Measurements from ENCODE around the gene SUPT20HL1. TPM values are rescaled to one million over a fixed set of nuclear protein-coding genes. Genes with fewer than 3 reads are reported as not detected.

Gene SUPT20HL1
- total and polyA plus RNA-seq, 2 of the 4 experiments (the other 2 are of a cell fraction) = not detected

DNA sequence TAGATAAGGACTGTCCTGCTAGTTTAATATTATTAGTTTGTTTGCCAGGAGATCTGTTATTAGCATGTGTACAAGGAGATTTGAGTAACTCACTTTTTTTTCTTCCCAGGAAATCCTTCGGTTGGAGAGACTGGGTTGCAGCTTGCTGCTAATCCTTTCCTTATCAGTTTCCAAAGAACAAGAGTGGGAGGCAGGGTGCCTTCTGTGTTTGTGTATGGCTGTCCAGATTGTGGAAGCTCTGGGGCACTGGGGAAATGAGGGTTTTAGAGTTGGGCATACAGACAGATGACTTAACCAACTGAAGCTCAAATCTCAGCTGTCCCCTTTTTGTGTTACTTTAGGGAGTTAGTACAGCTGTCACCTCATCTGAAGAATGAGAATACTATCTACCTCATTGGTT lies 12.6 kb upstream of the SUPT20HL1 start:
- Histone ChIP-seq H4K5ac (ENCODE audit: low read depth, low read length) (no peak overlapping the region), H2AK5ac (ENCODE audit: low read depth, low read length) (no peak overlapping the region), H3K14ac (replicated peaks; ENCODE audit: low read depth, low read length) (no peak overlapping the region), H3K4me1 (ENCODE audit: control insufficient read depth, insufficient read depth, low read length) (no peaks in the 10 kb centered on the region), H3K9me1 (ENCODE audit: insufficient read depth, low read length) (no peaks in the 10 kb centered on the region), H2AFZ (replicated peaks; ENCODE audit: low read length, poor library complexity) (no peak overlapping the region), H2BK5ac (ENCODE audit: low read depth, low read length, poor library complexity, severe bottlenecking) (no peak overlapping the region), H3K23ac (ENCODE audit: low read depth, low read length) (no peak overlapping the region), H3K18ac (ENCODE audit: low read depth, low read length) (no peak overlapping the region), H2AK9ac (replicated peaks; ENCODE audit: low read depth, low read length, poor library complexity) (no peak overlapping the region), H2BK15ac (ENCODE audit: low read depth, low read length) (no peak overlapping the region), H4K91ac (ENCODE audit: insufficient read depth, low read depth, low read length) (no peak overlapping the region), H3K27me3 (ENCODE audit: control insufficient read depth, insufficient read depth, low read length) (peaks cover 3% of the 10 kb centered on the region; the same call in 1 of the 2 replicates), H3K4ac (ENCODE audit: low read depth, low read length) (no peak overlapping the region), H4K20me1 (ENCODE audit: insufficient read depth, low read length) (no peaks in the 10 kb centered on the region), H3K79me1 (ENCODE audit: low read depth in 1 of 2, low read length in 2 of 2) (no peaks in the 10 kb centered on the region), H3K4me3 (ENCODE audit: insufficient read depth, low read depth, low read length) (no peak overlapping the region), H3K9me3 (ENCODE audit: control insufficient read depth, insufficient read depth, low read length) (no peaks in the 10 kb centered on the region), H4K8ac (ENCODE audit: low read depth in 2 of 2, low read length in 2 of 2) (no peak overlapping the region), H3K56ac (ENCODE audit: extremely low read depth, insufficient read depth, low read length) (no peak overlapping the region), H2BK120ac (ENCODE audit: low read depth, low read length) (no peak overlapping the region), H3K9ac (ENCODE audit: low read depth, low read length) (no peak overlapping the region), H3K27ac (ENCODE audit: insufficient read depth, low read length) (no peak overlapping the region), H3K4me2 (ENCODE audit: low read depth, low read length) (no peak overlapping the region), H3K36me3 (ENCODE audit: control insufficient read depth, insufficient read depth, low read length) (no peaks in the 10 kb centered on the region), H2BK20ac (ENCODE audit: low read depth, low read length) (no peak overlapping the region)
- intact Hi-C loops (cut with micrococcal nuclease) (no loop called here), in situ Hi-C loops (cut with MboI; ENCODE audit: low sequenced_read_pairs) (no loop called here), dilution Hi-C loops (cut with HindIII; ENCODE audit: low sequenced_read_pairs, unreplicated experiment) (no loop called here)
- ATAC-seq (ENCODE audit: low read depth) (no peak), DNase-seq (peak; percentile 8)
- BruUV-seq (replicated peaks) = no TSS peak
- no CpG with 5 or more reads among the region's 1 CpG for WGBS, 2 experiments (ENCODE audit: extremely low coverage in 2 of 2, insufficient read length in 1 of 2)
- ChIA-PET POLR2A (ENCODE audit: unreplicated experiment) (no interaction called here), CTCF (no interaction called here)
- TF ChIP-seq MAZ (IDR thresholded peaks at IDR 0.05; ENCODE audit: borderline replicate concordance, low read depth, low read length) = no peak
- no peak for TF ChIP-seq RCOR1 (IDR thresholded peaks at IDR 0.05; ENCODE audit: insufficient replicate concordance, low read length)
- no peak for TF ChIP-seq BHLHE40 (IDR thresholded peaks at IDR 0.05; ENCODE audit: low read depth, low read length)
- TF ChIP-seq SMC3 (IDR thresholded peaks at IDR 0.05; ENCODE audit: low read depth, low read length) = no peak

All from IMR-90 (cell line).